ENCODE data around the gene TES.
"Not testable (repeated sequence)": the region's sequence is repeated elsewhere in the genome, so short reads cannot be mapped to it uniquely, and the experiment has no call there.

TES gene

GRCh38 chr7:116242759-116243158 is 32.4 kb downstream of the TES start:
- DNase-seq (ENCODE audit: low read depth), result no peak

- DNase-seq (ENCODE audit: low read depth), result not testable (repeated sequence)
Observed at GRCh38 chr7:116244803-116245202, 34.5 kb downstream of the TES start.

- DNase-seq (ENCODE audit: low read depth), result no peak
Observed at GRCh38 chr7:116246357-116246756, 36.0 kb downstream of the TES start.

GRCh38 chr7:116249969-116250553 is 39.7 kb downstream of the TES start:
- peak; percentile 42 for DNase-seq (ENCODE audit: low read depth)

GRCh38 chr7:116251675-116252074 is 41.3 kb downstream of the TES start:
- no peak for DNase-seq (ENCODE audit: low read depth)

GRCh38 chr7:116252249-116252648 is 41.9 kb downstream of the TES start:
- DNase-seq (ENCODE audit: low read depth), result no peak

GRCh38 chr7:116257156-116257555 is 46.8 kb downstream of the TES start:
- DNase-seq (ENCODE audit: low read depth), result no peak

GRCh38 chr7:116258734-116259133 is 48.4 kb downstream of the TES start:
- DNase-seq (ENCODE audit: low read depth), result peak; percentile 59

GRCh38 chr7:116259156-116259870 is 49.0 kb downstream of the TES start:
- DNase-seq (ENCODE audit: low read depth), result no peak

GRCh38 chr7:116259871-116260440 is 49.6 kb downstream of the TES start:
- DNase-seq (ENCODE audit: low read depth), result peak; percentile 76

- no peak for DNase-seq (ENCODE audit: low read depth)
Observed at GRCh38 chr7:116261904-116262303, 51.6 kb downstream of the TES start.

GRCh38 chr7:116265881-116266280 is 55.5 kb downstream of the TES start:
- DNase-seq (ENCODE audit: low read depth), result no peak

- DNase-seq (ENCODE audit: low read depth), result no peak
Observed at GRCh38 chr7:116269466-116269865, 59.1 kb downstream of the TES start.

GRCh38 chr7:116271161-116271913 is 61.0 kb downstream of the TES start:
- DNase-seq (ENCODE audit: low read depth), result peak; percentile 93

- peak; percentile 98 for DNase-seq (ENCODE audit: low read depth)
Observed at GRCh38 chr7:116271963-116272886, 61.9 kb downstream of the TES start.

- DNase-seq (ENCODE audit: low read depth), result no peak
Observed at GRCh38 chr7:116273283-116273917, 63.1 kb downstream of the TES start.

GRCh38 chr7:116273918-116274301 is 63.6 kb downstream of the TES start:
- no peak for DNase-seq (ENCODE audit: low read depth)

- DNase-seq (ENCODE audit: low read depth), result no peak
Observed at GRCh38 chr7:116277070-116277469, 66.7 kb downstream of the TES start.

- no peak for DNase-seq (ENCODE audit: low read depth)
Observed at GRCh38 chr7:116279217-116279616, 68.9 kb downstream of the TES start.

GRCh38 chr7:116280803-116281202 is 70.5 kb downstream of the TES start:
- DNase-seq (ENCODE audit: low read depth), result no peak

GRCh38 chr7:116283595-116284204 is 73.4 kb downstream of the TES start:
- DNase-seq (ENCODE audit: low read depth), result no peak

All from fibroblast of gingiva (primary cell).